Gastrocnemius medialis (tissue), 4 donors: ENCODE results near the gene FCN2. TPM values are rescaled to one million over a fixed set of nuclear protein-coding genes. Genes with fewer than 3 reads are reported as not detected.

Experiments used
- ATAC-seq, 2 donors: fragments of 150-250 bp; one replicate each; pipeline ENCODE4 v1.9.1; 2016
- DNase-seq, 2 donors: peaks; one replicate each; pipeline ENCODE4 v3.0.0-alpha.2; 2019
- H3K27ac ChIP-seq, 4 donors: fragments of 200-600 bp; sonication (generic); 1 replicate in 1 of 4; 2 replicates in 3 of 4; pipeline ENCODE4 v1.5.1; 2016 to 2018; ENCODE audit warnings: mild to moderate bottlenecking in 2 of 4, moderate library complexity in 1 of 4
- H3K27me3 ChIP-seq, 3 donors: fragments of 200-600 bp; sonication (generic) in 2 of 3; 1 replicate in 1 of 3; 2 replicates in 2 of 3; pipeline versions ENCODE4 v1.5.1 to v1.6.0; 2016 to 2019; ENCODE audit warnings: mild to moderate bottlenecking in 1 of 3, moderate library complexity in 1 of 3
- H3K36me3 ChIP-seq, 2 donors: fragments of 200-600 bp; sonication (generic) in 1 of 2; one replicate each; pipeline ENCODE4 v1.5.1; 2017 to 2018
- H3K4me1 ChIP-seq, 2 donors: fragments of 200-600 bp; sonication (generic) in 1 of 2; one replicate each; pipeline ENCODE4 v1.5.1; 2016 to 2017; ENCODE audit warnings: mild to moderate bottlenecking in 2 of 2
- H3K4me3 ChIP-seq, 4 donors: fragments of 200-600 bp; sonication (generic) in 3 of 4; 1 replicate in 1 of 4; 2 replicates in 3 of 4; pipeline ENCODE4 v1.5.1; 2016 to 2019; ENCODE audit warnings: mild to moderate bottlenecking in 2 of 4
- H3K9me3 ChIP-seq, 3 donors: fragments of 200-600 bp; sonication (generic) in 2 of 3; 1 replicate in 1 of 3; 2 replicates in 2 of 3; pipeline ENCODE4 v1.5.1; 2016 to 2019
- POLR2A ChIP-seq, 2 donors: fragments of 450-650 bp; IDR thresholded peaks; one replicate each; pipeline ENCODE4 v1.6.1; 2017; ENCODE audit warnings: antibody characterized with exemption in 2 of 2, mild to moderate bottlenecking in 2 of 2, moderate library complexity in 2 of 2
- in situ Hi-C, 4 donors: fragments of 200-750 bp; cut with MboI; loops; one replicate each; pipeline versions ENCODE4 v1.15.0 to v1.8.0; 2017; ENCODE audit warnings: low sequenced_read_pairs in 4 of 4
- intact Hi-C: fragments of 100-400 bp; cut with DNase I; formaldehyde crosslinking; loops from one replicate; pipeline ENCODE4 v1.15.1; 2023; ENCODE audit warnings: low total_unique reads
- total RNA-seq, 4 donors: library from RNA; depleted of rRNA; stranded (reverse); fragments of >200 nt; gene quantifications; one replicate each; pipeline versions ENCODE4 v1.1.0 to v1.2.3, GENCODE V29; 2016
- TF ChIP-seq, protein P1 (sequence below), 5 experiments: fragments of 450-650 bp in 3 of 5; fragments of 200-600 bp in 2 of 5; sonication (generic) in 2 of 5; IDR thresholded peaks in 4 of 5; conservative IDR thresholded peaks in 1 of 5; 1 replicate in 4 of 5; 2 replicates in 1 of 5; pipeline ENCODE4 v1.5.1; 2016 to 2019; ENCODE audit warnings: antibody characterized with exemption in 5 of 5, mild to moderate bottlenecking in 3 of 5, moderate library complexity in 3 of 5

FCN2 gene
- total RNA-seq, 4 donors from 2014 or later = not detected

- in situ Hi-C loops = no loop called here
- Histone ChIP-seq H3K36me3 (no peaks in the 10 kb centered on the region), H3K4me3 (no peak overlapping the region), H3K4me1 (peaks cover 3 to 35% of the 10 kb centered on the region in 2 donors), H3K9me3 (no peaks in the 10 kb centered on the region), H3K27me3 (no peaks in the 10 kb centered on the region), H3K27ac (peak overlapping the region; percentile 26 to 83 (median 71))
- no peak for DNase-seq
- intact Hi-C loops = loop anchor here (10.0 kb wide), 1 partner anchor 93 kb away; no protein-coding TSS in a partner anchor
- ATAC-seq = peak; percentile 32 to 43
- no peak for TF ChIP-seq POLR2A (IDR thresholded peaks at IDR 0.05)
- TF ChIP-seq, protein P1, sequence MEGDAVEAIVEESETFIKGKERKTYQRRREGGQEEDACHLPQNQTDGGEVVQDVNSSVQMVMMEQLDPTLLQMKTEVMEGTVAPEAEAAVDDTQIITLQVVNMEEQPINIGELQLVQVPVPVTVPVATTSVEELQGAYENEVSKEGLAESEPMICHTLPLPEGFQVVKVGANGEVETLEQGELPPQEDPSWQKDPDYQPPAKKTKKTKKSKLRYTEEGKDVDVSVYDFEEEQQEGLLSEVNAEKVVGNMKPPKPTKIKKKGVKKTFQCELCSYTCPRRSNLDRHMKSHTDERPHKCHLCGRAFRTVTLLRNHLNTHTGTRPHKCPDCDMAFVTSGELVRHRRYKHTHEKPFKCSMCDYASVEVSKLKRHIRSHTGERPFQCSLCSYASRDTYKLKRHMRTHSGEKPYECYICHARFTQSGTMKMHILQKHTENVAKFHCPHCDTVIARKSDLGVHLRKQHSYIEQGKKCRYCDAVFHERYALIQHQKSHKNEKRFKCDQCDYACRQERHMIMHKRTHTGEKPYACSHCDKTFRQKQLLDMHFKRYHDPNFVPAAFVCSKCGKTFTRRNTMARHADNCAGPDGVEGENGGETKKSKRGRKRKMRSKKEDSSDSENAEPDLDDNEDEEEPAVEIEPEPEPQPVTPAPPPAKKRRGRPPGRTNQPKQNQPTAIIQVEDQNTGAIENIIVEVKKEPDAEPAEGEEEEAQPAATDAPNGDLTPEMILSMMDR (IDR thresholded peaks at IDR 0.05 in 4 of 5, conservative IDR thresholded peaks at IDR 0.05 in 1 of 5) = no peak
Observed at GRCh38 chr9:134897584-134898170, 17.1 kb downstream of the FCN2 start.

DNA sequence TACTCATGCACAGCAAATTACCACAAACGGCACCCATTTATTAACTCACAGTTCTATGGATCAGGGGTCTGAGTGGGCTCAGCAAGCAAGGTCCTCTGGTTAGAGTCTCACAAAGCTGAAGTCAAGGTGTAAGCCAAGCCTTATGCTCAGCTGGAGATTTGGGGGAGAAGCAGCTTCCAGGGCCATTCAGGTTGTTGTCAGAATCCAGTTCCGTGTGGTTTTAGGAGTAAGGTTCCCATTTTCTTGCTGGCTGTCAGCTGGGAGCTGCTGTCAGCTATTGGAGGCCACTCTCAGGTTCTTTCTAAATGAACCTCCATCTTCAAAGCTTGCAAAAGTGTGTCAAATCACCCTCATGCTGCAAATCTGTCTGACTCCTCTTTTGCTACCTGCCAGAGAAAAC lies 17.7 kb downstream of the FCN2 start:
- H3K4me1 ChIP-seq = peaks cover 3 to 35% of the 10 kb centered on the region in 2 donors
- no peak overlapping the region for H3K4me3 ChIP-seq
- DNase-seq (no peak), ATAC-seq (no peak)
- H3K36me3 ChIP-seq = no peaks in the 10 kb centered on the region
- H3K27me3 ChIP-seq = peaks cover 0 to 1% (median 0%) of the 10 kb centered on the region in 3 donors
- in situ Hi-C loops (no loop called here), intact Hi-C loops (loop anchor here (10.0 kb wide), 1 partner anchor 94 kb away; no protein-coding TSS in a partner anchor)
- peak overlapping the region; percentile 26 to 80 (median 64) for H3K27ac ChIP-seq
- no peaks in the 10 kb centered on the region for H3K9me3 ChIP-seq
- TF ChIP-seq POLR2A (IDR thresholded peaks at IDR 0.05) = no peak

- TF ChIP-seq, protein P1 (IDR thresholded peaks at IDR 0.05 in 4 of 5, conservative IDR thresholded peaks at IDR 0.05 in 1 of 5) = no peak
- peaks cover 0 to 7% (median 0%) of the 10 kb centered on the region in 3 donors for H3K27me3 ChIP-seq
- intact Hi-C loops = loop anchor here (10.0 kb wide), 1 partner anchor 94 kb away; no protein-coding TSS in a partner anchor
- H3K27ac ChIP-seq = no peak overlapping the region
- H3K4me3 ChIP-seq = no peak overlapping the region
- ATAC-seq (no peak), DNase-seq (no peak)
- H3K36me3 ChIP-seq = no peaks in the 10 kb centered on the region
- no peaks in the 10 kb centered on the region for H3K9me3 ChIP-seq
- peaks cover 3 to 33% of the 10 kb centered on the region in 2 donors for H3K4me1 ChIP-seq
- in situ Hi-C loops = no loop called here
Observed at GRCh38 chr9:134899168-134899567, 18.6 kb downstream of the FCN2 start.

- Histone ChIP-seq H3K27ac (no peak overlapping the region), H3K27me3 (peaks cover 0 to 9% (median 0%) of the 10 kb centered on the region in 3 donors), H3K4me1 (peaks cover 3 to 32% of the 10 kb centered on the region in 2 donors), H3K4me3 (no peak overlapping the region), H3K9me3 (no peaks in the 10 kb centered on the region), H3K36me3 (no peaks in the 10 kb centered on the region)
- ATAC-seq (no peak), DNase-seq (no peak)
- TF ChIP-seq POLR2A (IDR thresholded peaks at IDR 0.05) = no peak
- TF ChIP-seq, protein P1 (IDR thresholded peaks at IDR 0.05 in 4 of 5, conservative IDR thresholded peaks at IDR 0.05 in 1 of 5) = no peak
- intact Hi-C loops = loop anchor here (10.0 kb wide), 1 partner anchor 95 kb away; no protein-coding TSS in a partner anchor
- in situ Hi-C loops = no loop called here
Observed at GRCh38 chr9:134899818-134900217, 19.2 kb downstream of the FCN2 start.

- Histone ChIP-seq H3K4me1 (peaks cover 0 to 8% of the 10 kb centered on the region in 2 donors), H3K27me3 (peaks cover 0 to 9% (median 0%) of the 10 kb centered on the region in 3 donors), H3K4me3 (no peak overlapping the region), H3K27ac (peak overlapping the region in 1 of 4 donors; percentile 38), H3K36me3 (no peaks in the 10 kb centered on the region), H3K9me3 (no peaks in the 10 kb centered on the region)
- DNase-seq (no peak), ATAC-seq (no peak)
- in situ Hi-C loops (no loop called here), intact Hi-C loops (no loop called here)
- no peak for TF ChIP-seq POLR2A (IDR thresholded peaks at IDR 0.05)
- TF ChIP-seq, protein P1 (IDR thresholded peaks at IDR 0.05 in 4 of 5, conservative IDR thresholded peaks at IDR 0.05 in 1 of 5) = no peak
Observed at GRCh38 chr9:134902936-134903335, 22.3 kb downstream of the FCN2 start.
